ENCODE data around the gene TEX29.

DNA sequence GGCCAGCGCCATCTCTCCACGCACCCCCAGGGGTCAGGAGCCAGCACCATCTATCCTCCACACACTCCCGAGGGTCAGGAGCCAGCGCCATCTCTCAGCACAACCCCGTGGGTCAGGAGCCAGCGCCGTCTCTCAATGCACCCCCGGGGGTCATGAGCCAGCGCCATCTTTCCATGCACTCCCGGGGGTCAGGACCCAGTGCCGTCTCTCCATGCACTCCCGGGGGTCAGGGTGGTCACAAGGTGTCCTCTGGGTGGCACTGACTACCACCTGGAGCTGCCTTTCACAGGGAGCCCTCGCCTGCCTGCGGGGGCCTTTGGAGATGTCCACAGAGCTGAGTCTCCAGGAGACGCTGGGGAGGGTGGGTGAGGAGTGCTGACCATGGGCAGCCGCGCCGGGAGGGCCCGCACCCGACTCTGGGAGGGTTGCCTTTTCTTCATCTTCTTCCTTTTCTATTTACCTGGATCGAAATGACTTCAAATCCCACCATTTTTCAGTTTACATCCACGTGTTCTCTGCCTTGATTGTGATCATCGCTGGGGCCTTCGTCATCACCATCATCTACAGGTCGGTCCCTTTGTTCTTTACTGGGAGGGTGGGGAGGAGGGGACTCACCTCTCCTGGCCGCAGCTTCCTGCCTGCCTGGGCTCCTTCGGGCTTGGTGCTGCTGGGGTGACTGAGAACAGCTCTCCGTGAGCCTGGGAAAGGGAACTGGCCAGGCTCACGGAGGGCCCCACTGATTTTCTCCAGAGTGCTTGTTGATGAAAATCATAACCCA, 19.1 kb downstream of the TEX29 start:
- TF ChIP-seq POLR2AphosphoS5 (IDR thresholded peaks at IDR 0.05; ENCODE audit: low read depth, low read length): no peak
- TF ChIP-seq, protein P1, sequence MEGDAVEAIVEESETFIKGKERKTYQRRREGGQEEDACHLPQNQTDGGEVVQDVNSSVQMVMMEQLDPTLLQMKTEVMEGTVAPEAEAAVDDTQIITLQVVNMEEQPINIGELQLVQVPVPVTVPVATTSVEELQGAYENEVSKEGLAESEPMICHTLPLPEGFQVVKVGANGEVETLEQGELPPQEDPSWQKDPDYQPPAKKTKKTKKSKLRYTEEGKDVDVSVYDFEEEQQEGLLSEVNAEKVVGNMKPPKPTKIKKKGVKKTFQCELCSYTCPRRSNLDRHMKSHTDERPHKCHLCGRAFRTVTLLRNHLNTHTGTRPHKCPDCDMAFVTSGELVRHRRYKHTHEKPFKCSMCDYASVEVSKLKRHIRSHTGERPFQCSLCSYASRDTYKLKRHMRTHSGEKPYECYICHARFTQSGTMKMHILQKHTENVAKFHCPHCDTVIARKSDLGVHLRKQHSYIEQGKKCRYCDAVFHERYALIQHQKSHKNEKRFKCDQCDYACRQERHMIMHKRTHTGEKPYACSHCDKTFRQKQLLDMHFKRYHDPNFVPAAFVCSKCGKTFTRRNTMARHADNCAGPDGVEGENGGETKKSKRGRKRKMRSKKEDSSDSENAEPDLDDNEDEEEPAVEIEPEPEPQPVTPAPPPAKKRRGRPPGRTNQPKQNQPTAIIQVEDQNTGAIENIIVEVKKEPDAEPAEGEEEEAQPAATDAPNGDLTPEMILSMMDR (IDR thresholded peaks at IDR 0.05): no peak
